DOHH2 (cell line): ENCODE measurements around the gene HSPG2.

Experiments used
- CTCF ChIP-seq: fragments of 200-600 bp; sonication (generic); IDR thresholded peaks from one replicate; pipeline ENCODE4 v1.5.1; 2014; ENCODE audit warnings: antibody characterized with exemption, mild to moderate bottlenecking, low read depth, low read length; ENCODE audit not compliant: poor library complexity, severe bottlenecking
- EZH2phosphoT487 ChIP-seq: fragments of 200-600 bp; sonication (generic); IDR thresholded peaks from 2 replicates; pipeline ENCODE4 v1.6.1; 2017; ENCODE audit warnings: borderline replicate concordance, mild to moderate bottlenecking, antibody characterized with exemption, low read length, moderate library complexity, mixed read lengths

- TF ChIP-seq CTCF: no peak
- TF ChIP-seq EZH2phosphoT487: no peak
Measured at GRCh38 chr1:21868482-21868881, 68.6 kb downstream of the HSPG2 start.
